Mesenteric fat pad (tissue), 1 donor: Measurements from ENCODE around the gene RBFOX2. TPM values are rescaled to one million over a fixed set of nuclear protein-coding genes. Genes with fewer than 3 reads are reported as not detected.
"Not testable (repeated sequence)": the region's sequence is repeated elsewhere in the genome, so short reads cannot be mapped to it uniquely, and the experiment has no call there.

Experiments used
- DNase-seq: peaks from one replicate; pipeline ENCODE4 v3.0.0-alpha.2; 2020; ENCODE audit warnings: low spot score
- total RNA-seq: library from RNA; stranded (reverse); fragmentation: NEBNext Ultra II Directional; extraction: Animal tissue kit (Norgen Biotek cat#: 25700); gene quantifications from one replicate; pipeline ENCODE4 v1.2.1, GENCODE V29; 2021
- donor health status: DM: yes; HTN: yes; CAD: no.

RBFOX2 gene
- total RNA-seq, 1 donor from 2014 or later, result 50.1 TPM

GRCh38 chr22:35717572-35717971, 311.1 kb downstream of the RBFOX2 start, which contains the start of gene APOL5:
APOL5 (plus strand) TSS chr22:35717872; CDS start chr22:35717872, 0 bp downstream.
- no peak for DNase-seq

GRCh38 chr22:35712672-35713071, 316.0 kb downstream of the RBFOX2 start:
- DNase-seq, result no peak

- no peak for DNase-seq
These were observed 317.3 kb downstream of the RBFOX2 start for GRCh38 chr22:35711336-35711735.

GRCh38 chr22:35708917-35709316, 319.7 kb downstream of the RBFOX2 start:
- DNase-seq, result no peak

- DNase-seq, result no peak
These were observed 320.2 kb downstream of the RBFOX2 start for GRCh38 chr22:35708453-35708852.

GRCh38 chr22:35705141-35705540, 323.5 kb downstream of the RBFOX2 start:
- no peak for DNase-seq

- DNase-seq, result no peak
These were observed 324.6 kb downstream of the RBFOX2 start for GRCh38 chr22:35703861-35704584.

GRCh38 chr22:35699852-35700251, 328.8 kb downstream of the RBFOX2 start:
- DNase-seq, result not testable (repeated sequence)

GRCh38 chr22:35697142-35697541, 331.5 kb downstream of the RBFOX2 start:
- DNase-seq, result no peak

GRCh38 chr22:35695202-35695601, 333.4 kb downstream of the RBFOX2 start:
- DNase-seq, result no peak

- no peak for DNase-seq
These were observed 338.6 kb downstream of the RBFOX2 start for GRCh38 chr22:35690001-35690400.

GRCh38 chr22:35688913-35689675, 339.5 kb downstream of the RBFOX2 start:
- no peak for DNase-seq

Other genes with a start within 250 kb of the RBFOX2 start
- gene APOL3, start 131.9 kb upstream of the RBFOX2 start, total RNA-seq, result 66.8 TPM
- gene APOL4, start 173.0 kb upstream of the RBFOX2 start, total RNA-seq, result 51.4 TPM
- 168 TPM for gene APOL2, start 210.7 kb upstream of the RBFOX2 start, total RNA-seq
- 82.3 TPM for gene APOL1, start 224.3 kb upstream of the RBFOX2 start, total RNA-seq